K562 (cell line): ENCODE measurements around the gene TENM3. TPM values are rescaled to one million over a fixed set of nuclear protein-coding genes. Genes with fewer than 3 reads are reported as not detected.

Experiments
- ATAC-seq: fragments of 200-7000 bp; cut with Tn5 transposase; 3 replicates; pipeline ENCODE4 v1.9.1; 2020; ENCODE audit warnings: moderate library complexity
- BruUV-seq: library from RNA; stranded (reverse); fragments of 400-500 nt; replicated peaks from 2 replicates; lab custom pipeline; 2021; lab: Mats Ljungman, UMichigan
- CTCF ChIA-PET: fragments of 300-600 bp; formaldehyde crosslinking; extraction: SDS; loops from one replicate; lab custom pipeline; 2021; ENCODE audit warnings: low intra/inter-chr PET ratio; lab: Yijun Ruan, JAX
- POLR2A ChIA-PET: fragments of 300-600, 350-650 bp; sonication (Branson Sonifier 250); formaldehyde crosslinking; extraction: SDS; loops from one replicate; lab custom pipeline; 2021; ENCODE audit warnings: antibody characterized with exemption, inconsistent platforms; lab: Yijun Ruan, JAX
- DNase-seq, 4 experiments: peaks; one replicate each; pipeline versions ENCODE4 v3.0.0 to v3.0.0-alpha.2; 2011 to 2018; ENCODE audit warnings: low spot score in 3 of 4, mixed read lengths in 3 of 4; ENCODE audit errors: extremely low read depth in 1 of 4
- FAIRE-seq: peaks from 2 replicates; lab custom pipeline; 2011; peaks lifted over from hg19 to GRCh38; lab: Jason Lieb, UNC
- H2AFZ ChIP-seq: 2 replicates; pipeline ENCODE4 v1.6.0; 2011; ENCODE audit warnings: low read depth, low read length, control low read depth, inconsistent platforms
- H3K27ac ChIP-seq: fragments of 200-600 bp; 3 replicates; pipeline ENCODE4 v1.8.0; 2011; ENCODE audit warnings: low read depth, mild to moderate bottlenecking, control low read depth, inconsistent platforms, low read length, moderate library complexity, mixed read lengths; ENCODE audit errors: extremely low read depth
- H3K27me3 ChIP-seq, 2 experiments: fragments of 300-600 bp in 1 of 2; 2 replicates in 1 of 2; 3 replicates in 1 of 2; pipeline versions ENCODE4 v1.6.0 to v1.8.0; 2011; ENCODE audit warnings: inconsistent platforms in 2 of 2, low read length in 2 of 2, mild to moderate bottlenecking in 1 of 2, mixed read lengths in 1 of 2, moderate library complexity in 1 of 2; ENCODE audit not compliant: control insufficient read depth in 2 of 2, insufficient read depth in 2 of 2
- H3K36me3 ChIP-seq: fragments of 300-600 bp; 3 replicates; pipeline ENCODE4 v1.8.0; 2011; ENCODE audit warnings: mild to moderate bottlenecking, low read length, inconsistent platforms; ENCODE audit not compliant: control insufficient read depth, insufficient read depth
- H3K4me1 ChIP-seq, 2 experiments: fragments of 200-600 bp in 1 of 2; replicated peaks in 1 of 2; 2 replicates in 1 of 2; 3 replicates in 1 of 2; pipeline versions ENCODE4 v1.5.1 to v1.8.0; 2011; ENCODE audit warnings: inconsistent platforms in 2 of 2, low read length in 2 of 2, mild to moderate bottlenecking in 1 of 2, mixed read lengths in 1 of 2, moderate library complexity in 1 of 2; ENCODE audit not compliant: control insufficient read depth in 2 of 2, insufficient read depth in 2 of 2
- H3K4me2 ChIP-seq: 2 replicates; pipeline ENCODE4 v1.6.1; 2011; ENCODE audit warnings: low read length, control low read depth, inconsistent platforms, mixed read lengths; ENCODE audit not compliant: insufficient read depth
- H3K4me3 ChIP-seq: fragments of 200-600 bp; sonication (generic), shearing (Covaris generic); 2 replicates; pipeline ENCODE4 v1.5.1; 2016; ENCODE audit warnings: control low read depth, inconsistent platforms
- H3K79me2 ChIP-seq: fragments of 200-600 bp; 3 replicates; pipeline ENCODE4 v1.8.0; 2011; ENCODE audit warnings: low read length, inconsistent platforms; ENCODE audit not compliant: control insufficient read depth, insufficient read depth
- H3K9ac ChIP-seq, 2 experiments: 2 replicates each; pipeline versions ENCODE4 v1.6.0 to v1.6.1; 2011; ENCODE audit warnings: low read depth in 2 of 2, low read length in 2 of 2, control low read depth in 1 of 2, inconsistent platforms in 1 of 2, mild to moderate bottlenecking in 1 of 2, mixed read lengths in 1 of 2; ENCODE audit not compliant: insufficient read depth in 1 of 2
- H3K9me1 ChIP-seq: one replicate; pipeline ENCODE4 v1.6.0; 2011; ENCODE audit warnings: inconsistent platforms, mild to moderate bottlenecking, low read length, moderate library complexity; ENCODE audit not compliant: control insufficient read depth, insufficient read depth
- H3K9me3 ChIP-seq: replicated peaks from 2 replicates; pipeline ENCODE4 v1.5.1; 2011; ENCODE audit warnings: low read depth, low read length, inconsistent platforms; ENCODE audit not compliant: control insufficient read depth, insufficient read depth
- H4K20me1 ChIP-seq: replicated peaks from 2 replicates; pipeline ENCODE4 v1.6.1; 2011; ENCODE audit warnings: low read length, inconsistent platforms, mixed read lengths; ENCODE audit not compliant: control insufficient read depth, insufficient read depth
- CREBBP ChIP-seq: IDR thresholded peaks from one replicate; pipeline ENCODE4 v1.6.1; 2012; ENCODE audit warnings: low read depth, mild to moderate bottlenecking, control low read depth, inconsistent platforms, low read length
- DACH1 ChIP-seq: fragments of 450-650 bp; IDR thresholded peaks from 2 replicates; pipeline ENCODE4 v1.6.1; 2018; ENCODE audit not compliant: partially characterized antibody
- DMBX1 ChIP-seq: fragments of 250-450 bp; sonication (Bioruptor Pico); IDR thresholded peaks from 2 replicates; pipeline ENCODE4 v1.8.0; 2022; ENCODE audit warnings: inconsistent platforms, mild to moderate bottlenecking, moderate library complexity, borderline replicate concordance
- FOXO4 ChIP-seq: fragments of 450-650 bp; formaldehyde crosslinking; IDR thresholded peaks from 2 replicates; pipeline ENCODE4 v1.4.0; 2020; ENCODE audit warnings: mild to moderate bottlenecking, moderate library complexity
- HNRNPH1 ChIP-seq: fragments of 200-400 bp; formaldehyde crosslinking; optimal IDR thresholded peaks from 2 replicates; pipeline ENCODE3; 2017; ENCODE audit warnings: low read depth, mild to moderate bottlenecking, low read length, moderate library complexity
- HNRNPK ChIP-seq: fragments of 200-400 bp; formaldehyde crosslinking; IDR thresholded peaks from one replicate; pipeline ENCODE4 v1.6.1; 2018; ENCODE audit warnings: mild to moderate bottlenecking, low read depth, low read length; ENCODE audit not compliant: poor library complexity, severe bottlenecking
- NFXL1 ChIP-seq: fragments of 450-650 bp; formaldehyde crosslinking; IDR thresholded peaks from 2 replicates; pipeline ENCODE4 v1.4.0; 2021; ENCODE audit warnings: mild to moderate bottlenecking
- POLR3A ChIP-seq: IDR thresholded peaks from 2 replicates; pipeline ENCODE4 v1.6.1; 2011; ENCODE audit warnings: borderline replicate concordance, mild to moderate bottlenecking, moderate library complexity; ENCODE audit not compliant: insufficient read length, insufficient read depth; ENCODE audit errors: extremely low read depth
- PTRF ChIP-seq: fragments of 450-650 bp; IDR thresholded peaks from 2 replicates; pipeline ENCODE4 v1.6.1; 2016; ENCODE audit warnings: mild to moderate bottlenecking, missing genetic modification characterization, missing compliant biosample characterization
- STAG1 ChIP-seq: sonication (generic); formaldehyde crosslinking; IDR thresholded peaks from 2 replicates; pipeline ENCODE4 v1.5.0; 2020; ENCODE audit warnings: missing genetic modification reagents, borderline replicate concordance
- TAF1 ChIP-seq: IDR thresholded peaks from 2 replicates; pipeline ENCODE4 v1.6.1; 2011; ENCODE audit warnings: mild to moderate bottlenecking, low read length, moderate library complexity; ENCODE audit not compliant: insufficient read depth, control insufficient read depth, severe bottlenecking; ENCODE audit errors: extremely low read depth
- TBL1XR1 ChIP-seq, 2 experiments: IDR thresholded peaks; 2 replicates each; pipeline ENCODE4 v1.6.1; 2012; ENCODE audit warnings: improper control_type of control experiment in 2 of 2, low read length in 2 of 2, mild to moderate bottlenecking in 1 of 2
- WHSC1 ChIP-seq: IDR thresholded peaks from one replicate; pipeline ENCODE4 v1.6.1; 2012; ENCODE audit warnings: low read length, control low read depth, inconsistent platforms
- ZEB2 ChIP-seq: fragments of 450-650 bp; IDR thresholded peaks from 2 replicates; pipeline ENCODE4 v1.6.1; 2016
- ZFP36 ChIP-seq: fragments of 150-350 bp; IDR thresholded peaks from 2 replicates; pipeline ENCODE4 v1.6.1; 2018; ENCODE audit warnings: low read length, low read depth; ENCODE audit not compliant: partially characterized antibody
- ZNF609 ChIP-seq: sonication (generic); formaldehyde crosslinking; IDR thresholded peaks from 2 replicates; pipeline ENCODE4 v1.8.1; 2023; ENCODE audit warnings: missing genetic modification reagents, mild to moderate bottlenecking, borderline replicate concordance
- ZNF655 ChIP-seq: fragments of 250-450 bp; sonication (Bioruptor Pico); IDR thresholded peaks from 2 replicates; pipeline ENCODE4 v1.5.0; 2021
- WGBS: fragments of 100-300 bp; shearing (Covaris generic); methylation state at CpG from one replicate; pipeline ENCODE4 v1.1.6; 2016; ENCODE audit warnings: low coverage, mixed read lengths; ENCODE audit not compliant: insufficient coverage; ENCODE audit errors: missing lambda C conversion rate; 5-methylcytosine and 5-hydroxymethylcytosine counted together
- in situ Hi-C: fragments of 300-500 bp; cut with MboI; formaldehyde crosslinking; loops from 4 replicates; pipeline ENCODE4 v1.15.0; 2018; ENCODE audit warnings: inconsistent platforms, mixed read lengths
- intact Hi-C: fragments of 100-400 bp; cut with micrococcal nuclease; formaldehyde crosslinking; loops from 2 replicates; pipeline ENCODE4 v1.14.2; 2022
- polyA plus RNA-seq, 8 experiments: library from polyadenylated mRNA; depleted of rRNA in 4 of 8; stranded (reverse) in 5 of 8; unstranded in 3 of 8; fragments of >200 nt; fragmentation: Nextera tagmentation in 2 of 8; fragmentation: Illumina TruSeq in 1 of 8; extraction: Ambion mirVana in 2 of 8; extraction: Trizol in 1 of 8; gene quantifications; 2 replicates each; pipeline versions ENCODE4 v1.2.1 to v1.2.3, GENCODE V29; 2011 to 2014; ENCODE audit warnings: inconsistent platforms in 1 of 8, missing spikeins in 1 of 8
- total RNA-seq, 7 experiments: library from RNA; depleted of rRNA in 6 of 7; stranded (reverse); fragments of >200 nt in 6 of 7; fragmentation: Illumina TruSeq in 2 of 7; extraction: Trizol in 2 of 7; gene quantifications; 2 replicates each; pipeline versions ENCODE4 v1.2.1 to v1.2.3, GENCODE V29; 2011 to 2021; ENCODE audit warnings: low replicate concordance in 1 of 7

Gene TENM3
- total and polyA plus RNA-seq, 9 of the 15 experiments (the other 6 are each of a cell fraction or from before 2014, with no cell fraction given): 0.01 to 0.02 TPM; not detected in 7

GRCh38 chr4:182800216-182800515 lies 557.0 kb downstream of the TENM3 start:
- no peaks in the 10 kb centered on the region for H3K9me3 ChIP-seq
- no peak overlapping the region for H3K9ac ChIP-seq
- TF ChIP-seq ZEB2: no peak
- TF ChIP-seq CREBBP: no peak
- TF ChIP-seq ZFP36: no peak
- no peak for TF ChIP-seq ZNF655 (CRISPR knock-in tag)
- no peak for TF ChIP-seq NFXL1
- no peak for TF ChIP-seq TAF1
- TF ChIP-seq POLR3A: no peak
- no peak for TF ChIP-seq WHSC1
- TF ChIP-seq HNRNPK: no peak
- no peak for TF ChIP-seq DMBX1 (CRISPR knock-in tag)
- no peak for TF ChIP-seq ZNF609 (CRISPR knock-in tag)
- no peak for TF ChIP-seq TBL1XR1 (IDR thresholded peaks at IDR 0.05; ENCODE audit: low read length in 2 of 2)
- TF ChIP-seq DACH1: no peak
- no peak for TF ChIP-seq STAG1 (CRISPR knock-in tag)
- TF ChIP-seq HNRNPH1: no peak
- TF ChIP-seq FOXO4: no peak
- no peak for TF ChIP-seq PTRF
- H3K27ac ChIP-seq: no peak overlapping the region
- no peak overlapping the region for H2AFZ ChIP-seq
- H3K9me1 ChIP-seq: no peaks in the 10 kb centered on the region
- in situ Hi-C loops: no loop called here
- BruUV-seq: no TSS peak
- no peaks in the 10 kb centered on the region for H3K79me2 ChIP-seq
- H3K4me3 ChIP-seq: no peak overlapping the region
- ATAC-seq: no peak
- FAIRE-seq: no peak
- no peaks in the 10 kb centered on the region for H3K36me3 ChIP-seq
- peaks cover 0 to 5% of the 10 kb centered on the region in 2 experiments; a peak in 1 of 5 replicates for H3K4me1 ChIP-seq
- intact Hi-C loops: loop anchor here (10.0 kb wide), 2 partner anchors 145 to 465 kb away; no protein-coding TSS in a partner anchor
- POLR2A ChIA-PET: no interaction called here
- no peaks in the 10 kb centered on the region for H4K20me1 ChIP-seq
- WGBS: 51% methylated on average over 14 of the region's 29 CpGs
- CTCF ChIA-PET: no interaction called here
- H3K4me2 ChIP-seq: no peak overlapping the region
- peaks cover 14 to 36% of the 10 kb centered on the region in 2 experiments; a peak in 3 of 5 replicates for H3K27me3 ChIP-seq
- no peak for DNase-seq
